GM10266 (cell line): Measurements from ENCODE around the gene RPN1.
"Not testable (repeated sequence)": the region's sequence is repeated elsewhere in the genome, so short reads cannot be mapped to it uniquely, and the experiment has no call there.

Experiments used
- DNase-seq: peaks from one replicate; pipeline ENCODE4 v3.0.0; 2012; ENCODE audit errors: extremely low spot score
- CTCF ChIP-seq: IDR thresholded peaks from 2 replicates; pipeline ENCODE4 v1.5.1; 2012; ENCODE audit warnings: mild to moderate bottlenecking, low read depth; ENCODE audit not compliant: control insufficient read depth, insufficient read depth; ENCODE audit errors: missing control alignments

The RPN1 gene

GRCh38 chr3:128667641-128668040 is 17.0 kb upstream of the RPN1 start:
- DNase-seq = no peak
- TF ChIP-seq CTCF = no peak

GRCh38 chr3:128665362-128666021 is 14.9 kb upstream of the RPN1 start:
- no peak for DNase-seq
- TF ChIP-seq CTCF = no peak

- no peak for TF ChIP-seq CTCF
- DNase-seq = no peak
Measured at GRCh38 chr3:128663151-128663550, 12.5 kb upstream of the RPN1 start.

GRCh38 chr3:128655531-128655930 is 4.9 kb upstream of the RPN1 start:
- TF ChIP-seq CTCF = no peak
- DNase-seq = no peak

GRCh38 chr3:128653993-128654805 is 3.6 kb upstream of the RPN1 start:
- DNase-seq = not testable (repeated sequence)

GRCh38 chr3:128653383-128653992 is 2.9 kb upstream of the RPN1 start:
- DNase-seq = not testable (repeated sequence)

- DNase-seq = no peak
- TF ChIP-seq CTCF = no peak
Measured at GRCh38 chr3:128648940-128649663, 1.5 kb downstream of the RPN1 start.

GRCh38 chr3:128648402-128648801 is 2.2 kb downstream of the RPN1 start:
- DNase-seq = no peak
- TF ChIP-seq CTCF = no peak
